IgD-negative memory B cell (primary cell): ENCODE measurements around the gene ARHGEF10L. TPM values are rescaled to one million over a fixed set of nuclear protein-coding genes. Genes with fewer than 3 reads are reported as not detected.

ENCODE experiments used
- H3K27ac Mint-ChIP-seq, 3 donors: one replicate each; pipeline ENCODE4 v1.8.0; 2020 to 2022; ENCODE audit warnings: mild to moderate bottlenecking in 3 of 3, mixed read lengths in 3 of 3, moderate library complexity in 1 of 3
- H3K27me3 Mint-ChIP-seq: one replicate; pipeline ENCODE4 v1.8.0; 2021; ENCODE audit warnings: mixed read lengths
- H3K36me3 Mint-ChIP-seq: one replicate; pipeline ENCODE4 v1.8.0; 2020; ENCODE audit warnings: mild to moderate bottlenecking, mixed read lengths
- H3K4me1 Mint-ChIP-seq, 3 donors: one replicate each; pipeline ENCODE4 v1.8.0; 2020 to 2022; ENCODE audit warnings: mixed read lengths in 3 of 3, mild to moderate bottlenecking in 1 of 3
- H3K4me3 Mint-ChIP-seq, 4 donors: one replicate each; pipeline ENCODE4 v1.8.0; 2020 to 2022; ENCODE audit warnings: mild to moderate bottlenecking in 4 of 4, mixed read lengths in 4 of 4, moderate library complexity in 3 of 4
- H3K9me3 Mint-ChIP-seq, 3 donors: one replicate each; pipeline ENCODE4 v1.8.0; 2020 to 2021; ENCODE audit warnings: mixed read lengths in 3 of 3, mild to moderate bottlenecking in 1 of 3
- polyA plus RNA-seq: library from polyadenylated mRNA; unstranded; fragments of 300-500 nt; fragmentation: Illumina TruSeq; gene quantifications from one replicate; pipeline ENCODE4 v1.2.3, GENCODE V29; 2021

ARHGEF10L gene
- polyA plus RNA-seq, 1 donor from 2014 or later = not detected

DNA sequence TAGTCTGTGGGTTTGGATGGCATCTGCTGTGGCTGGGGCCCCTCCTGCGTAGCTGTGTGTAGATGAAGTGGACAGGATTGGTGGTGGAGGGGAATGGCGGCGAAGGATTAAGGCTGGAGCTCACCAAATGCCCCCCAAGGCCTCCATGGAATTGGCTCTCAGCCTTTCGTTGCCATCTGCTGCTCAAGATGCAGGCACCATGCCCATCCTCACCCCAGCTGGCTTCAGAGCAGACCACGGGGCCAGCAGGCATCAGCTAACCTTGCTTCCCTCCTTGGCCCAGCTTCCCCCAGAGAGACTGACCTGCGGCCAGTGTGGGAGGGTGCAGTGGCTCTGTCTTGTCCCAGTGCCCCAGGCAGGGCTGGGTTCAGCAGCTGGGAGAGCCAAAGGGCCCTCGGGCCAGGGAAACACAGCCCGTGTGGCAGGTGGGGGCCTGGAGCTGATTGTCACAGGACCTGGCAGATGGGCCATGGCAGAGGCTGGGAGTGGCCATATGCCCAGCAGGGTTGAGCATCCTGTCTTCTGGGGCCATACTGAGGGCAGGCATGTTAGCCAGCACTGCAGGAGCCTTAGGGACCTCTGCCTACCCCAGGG lies 148.8 kb downstream of the ARHGEF10L start:
- H3K4me3 Mint-ChIP-seq = no peak overlapping the region
- H3K27me3 Mint-ChIP-seq = peaks cover 16% of the 10 kb centered on the region
- H3K4me1 Mint-ChIP-seq = peaks cover 0 to 3% (median 0%) of the 10 kb centered on the region in 3 donors
- no peaks in the 10 kb centered on the region for H3K9me3 Mint-ChIP-seq
- H3K36me3 Mint-ChIP-seq = no peaks in the 10 kb centered on the region
- no peak overlapping the region for H3K27ac Mint-ChIP-seq

DNA sequence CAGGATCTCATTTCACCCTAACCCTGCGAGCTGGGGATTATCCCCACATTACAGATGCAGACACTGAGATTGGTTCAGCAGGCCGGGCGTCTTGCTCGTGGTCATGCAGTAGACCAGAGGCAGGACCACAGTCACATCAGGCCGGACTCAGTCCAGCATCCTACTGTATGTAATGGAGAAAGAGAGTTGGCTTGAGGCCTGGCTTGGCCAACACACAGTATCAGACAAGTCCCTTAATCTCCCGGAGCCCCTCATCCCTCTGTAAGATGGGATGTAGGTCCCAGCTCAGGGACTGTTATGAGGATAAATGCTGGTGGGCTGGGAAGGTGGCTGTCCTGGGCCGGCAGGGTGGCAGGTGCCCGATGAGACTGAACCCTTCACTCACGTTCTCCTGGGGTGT lies 149.5 kb downstream of the ARHGEF10L start:
- Mint-ChIP-seq H3K4me1 (peaks cover 0 to 3% (median 0%) of the 10 kb centered on the region in 3 donors), H3K36me3 (no peaks in the 10 kb centered on the region), H3K9me3 (no peaks in the 10 kb centered on the region), H3K4me3 (no peak overlapping the region), H3K27me3 (peaks cover 16% of the 10 kb centered on the region), H3K27ac (no peak overlapping the region)

DNA sequence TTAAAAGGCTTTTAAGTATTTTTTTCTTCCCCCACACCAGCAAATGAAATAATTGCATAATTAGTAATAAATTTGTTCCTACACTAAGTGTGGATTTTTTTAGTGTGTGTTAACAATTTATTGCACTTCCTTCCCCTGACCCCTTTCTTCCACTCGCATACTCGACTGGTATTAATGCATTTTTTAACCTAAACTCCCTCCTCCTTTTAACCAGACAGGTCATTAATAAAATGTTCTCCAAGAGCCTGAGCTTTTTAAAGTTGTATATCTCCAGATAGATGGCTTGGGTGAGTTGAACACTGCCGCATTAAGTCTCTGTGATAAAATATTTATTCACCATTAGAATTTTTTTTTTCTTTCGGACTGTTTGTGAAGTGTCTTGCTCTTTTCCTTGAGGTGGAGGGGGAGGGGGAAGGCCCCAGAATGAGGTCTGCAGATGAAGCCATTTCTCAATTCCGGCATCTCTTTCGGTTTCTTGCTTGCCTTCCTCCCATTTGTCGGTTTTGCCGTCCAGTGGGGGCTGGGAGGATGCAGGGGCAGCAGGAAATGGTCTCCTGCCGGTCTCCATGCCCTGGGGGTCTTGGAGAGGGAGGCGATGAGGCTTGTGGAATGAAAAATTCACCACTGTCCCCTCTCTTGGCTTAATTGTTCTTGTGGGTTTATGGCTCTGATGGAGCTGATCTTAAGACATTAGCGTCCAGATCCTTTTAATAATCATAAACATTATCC lies 151.6 kb downstream of the ARHGEF10L start:
- H3K4me3 Mint-ChIP-seq = no peak overlapping the region
- H3K27ac Mint-ChIP-seq = no peak overlapping the region
- H3K27me3 Mint-ChIP-seq = peaks cover 6% of the 10 kb centered on the region
- H3K36me3 Mint-ChIP-seq = no peaks in the 10 kb centered on the region
- H3K4me1 Mint-ChIP-seq = no peaks in the 10 kb centered on the region
- H3K9me3 Mint-ChIP-seq = no peaks in the 10 kb centered on the region

DNA sequence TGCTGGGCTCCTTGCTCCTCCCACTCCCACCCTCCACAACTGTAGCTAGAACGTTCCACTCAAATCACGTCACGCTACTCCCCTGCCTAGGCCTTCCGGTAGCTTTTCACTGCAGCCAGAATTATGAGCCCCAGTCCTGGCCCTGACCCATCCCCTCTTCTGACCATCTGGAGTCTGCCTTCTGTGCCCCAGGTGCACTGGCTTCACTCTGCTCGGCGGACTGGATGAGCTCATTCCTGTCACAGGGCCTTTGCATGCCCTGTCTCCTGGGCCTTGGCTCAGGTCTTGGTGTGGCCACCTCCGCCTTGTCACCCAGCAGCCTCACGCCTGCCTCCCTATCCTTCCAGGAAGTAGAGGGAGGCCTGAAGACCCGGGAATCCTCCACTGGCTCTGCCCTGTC lies 153.1 kb downstream of the ARHGEF10L start:
- H3K4me1 Mint-ChIP-seq = no peaks in the 10 kb centered on the region
- H3K27ac Mint-ChIP-seq = no peak overlapping the region
- peaks cover 3% of the 10 kb centered on the region for H3K27me3 Mint-ChIP-seq
- no peaks in the 10 kb centered on the region for H3K9me3 Mint-ChIP-seq
- no peaks in the 10 kb centered on the region for H3K36me3 Mint-ChIP-seq
- H3K4me3 Mint-ChIP-seq = no peak overlapping the region

DNA sequence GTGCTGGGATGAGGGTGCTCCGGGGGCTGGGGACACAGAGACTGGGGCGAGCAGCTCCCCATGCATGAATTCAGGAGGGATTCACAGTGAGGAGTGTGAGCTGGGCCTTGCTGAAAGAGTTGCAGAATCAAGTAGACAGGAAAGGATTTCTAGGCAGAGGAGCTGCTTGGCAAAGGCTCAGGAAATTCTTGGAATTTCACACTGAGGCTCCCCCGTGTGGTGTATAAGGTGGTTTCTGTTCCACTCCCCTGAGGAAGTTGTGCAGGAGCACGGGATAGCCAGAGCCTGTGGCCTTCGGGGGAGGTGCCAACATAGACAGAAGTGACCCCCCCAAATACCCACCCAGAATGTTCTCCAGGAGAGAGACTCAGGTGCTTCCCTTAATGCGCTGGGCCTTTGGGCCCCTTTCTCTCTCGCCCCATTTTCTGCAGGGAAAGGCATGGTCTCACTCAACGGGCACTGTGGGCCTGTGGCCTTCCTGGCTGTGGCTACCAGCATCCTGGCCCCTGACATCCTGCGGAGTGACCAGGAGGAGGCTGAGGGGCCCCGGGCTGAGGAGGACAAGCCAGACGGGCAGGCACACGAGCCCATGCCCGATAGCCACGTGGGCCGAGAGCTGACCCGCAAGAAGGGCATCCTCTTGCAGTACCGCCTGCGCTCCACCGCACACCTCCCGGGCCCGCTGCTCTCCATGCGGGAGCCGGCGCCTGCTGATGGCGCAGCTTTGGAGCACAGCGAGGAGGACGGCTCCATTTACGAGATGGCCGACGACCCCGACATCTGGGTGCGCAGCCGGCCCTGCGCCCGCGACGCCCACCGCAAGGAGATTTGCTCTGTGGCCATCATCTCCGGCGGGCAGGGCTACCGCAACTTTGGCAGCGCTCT lies 157.2 kb downstream of the ARHGEF10L start:
- Mint-ChIP-seq H3K9me3 (no peaks in the 10 kb centered on the region), H3K27ac (peak overlapping the region in 1 of 3 donors; percentile 24), H3K36me3 (no peaks in the 10 kb centered on the region), H3K4me3 (no peak overlapping the region), H3K27me3 (peaks cover 3% of the 10 kb centered on the region), H3K4me1 (no peaks in the 10 kb centered on the region)

DNA sequence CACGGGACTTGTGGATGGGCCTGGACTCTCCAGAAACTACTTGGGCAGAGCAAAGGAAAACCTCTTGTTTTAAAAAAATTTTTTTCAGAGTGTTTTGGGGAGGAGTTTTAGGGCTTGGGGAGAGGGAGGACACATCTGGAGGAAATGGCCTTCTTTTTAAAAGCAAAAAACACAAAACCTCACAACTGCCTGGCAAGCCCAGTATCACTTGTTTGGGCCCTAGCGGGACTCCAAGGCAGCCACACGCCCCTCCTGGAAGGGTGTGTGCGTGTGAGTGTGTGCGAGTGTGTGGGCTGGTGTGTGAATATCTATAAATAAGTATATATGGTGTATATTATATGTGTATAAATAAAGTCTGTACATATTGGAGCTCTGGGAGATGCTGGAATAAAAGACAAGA lies 158.0 kb downstream of the ARHGEF10L start:
- no peaks in the 10 kb centered on the region for H3K4me1 Mint-ChIP-seq
- H3K27me3 Mint-ChIP-seq = no peaks in the 10 kb centered on the region
- H3K27ac Mint-ChIP-seq = no peak overlapping the region
- no peaks in the 10 kb centered on the region for H3K9me3 Mint-ChIP-seq
- no peaks in the 10 kb centered on the region for H3K36me3 Mint-ChIP-seq
- H3K4me3 Mint-ChIP-seq = no peak overlapping the region

DNA sequence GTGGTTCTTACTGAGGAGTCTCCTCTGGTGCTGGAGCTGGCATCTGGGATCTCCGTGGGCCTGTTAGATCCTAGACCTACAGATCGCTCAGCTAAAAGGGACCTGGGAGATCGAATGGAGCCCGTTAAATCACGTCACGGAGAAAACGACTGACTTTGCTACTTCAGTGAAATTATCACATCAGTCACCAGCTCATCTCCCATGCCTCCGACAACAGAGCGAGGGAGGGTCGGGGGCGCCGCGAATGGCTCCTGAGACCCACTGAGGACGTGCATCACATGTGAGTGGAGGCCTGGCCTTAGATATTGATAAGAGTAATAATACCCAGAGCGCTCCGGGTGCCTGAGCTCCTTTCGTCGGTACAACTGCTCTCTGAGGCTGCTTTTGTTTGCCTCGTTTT lies 160.1 kb downstream of the ARHGEF10L start:
- Mint-ChIP-seq H3K27me3 (no peaks in the 10 kb centered on the region), H3K36me3 (no peaks in the 10 kb centered on the region), H3K4me1 (no peaks in the 10 kb centered on the region), H3K9me3 (no peaks in the 10 kb centered on the region), H3K27ac (no peak overlapping the region), H3K4me3 (no peak overlapping the region)

DNA sequence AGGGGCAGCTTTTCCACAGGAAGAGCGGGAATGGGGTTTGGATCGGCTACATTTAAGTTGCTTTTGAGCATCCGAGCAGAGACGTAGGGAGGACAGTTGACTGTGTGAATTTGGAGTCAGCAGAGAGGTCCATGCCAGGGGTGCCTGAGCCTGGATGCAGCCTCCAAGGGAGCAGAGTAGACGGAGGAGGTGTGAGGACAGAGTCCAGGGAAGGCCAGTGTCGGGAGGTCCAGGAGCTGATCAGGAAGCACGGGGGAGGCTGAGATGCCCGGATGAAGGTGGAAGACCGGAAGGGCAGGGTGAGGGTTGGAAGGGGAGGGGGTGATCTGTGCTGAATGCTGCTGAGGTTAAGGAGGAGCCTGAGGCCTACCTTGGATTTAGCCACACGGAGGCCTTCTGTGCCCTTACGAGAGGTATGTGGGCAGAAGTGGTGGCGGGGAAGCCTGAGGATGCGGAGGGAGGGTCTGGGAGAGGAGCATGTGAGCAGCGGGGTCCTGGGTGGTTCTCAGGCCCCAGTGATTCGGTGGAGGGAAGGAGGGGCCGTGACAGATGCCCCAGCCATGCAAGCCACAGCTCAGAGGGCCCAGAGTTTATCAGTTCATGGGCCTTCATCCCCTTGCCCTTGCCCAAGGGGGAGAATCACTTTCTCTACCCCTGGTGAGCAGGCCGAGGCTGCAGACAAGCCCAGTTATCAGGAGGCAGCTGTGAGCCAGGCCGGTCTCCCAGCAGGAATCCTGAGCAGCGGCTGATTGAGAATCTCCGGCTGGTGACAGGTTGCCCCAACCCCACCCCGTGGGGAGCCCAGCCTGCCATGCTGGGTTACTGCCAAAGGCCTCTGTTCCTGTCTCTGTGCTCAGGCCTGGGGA lies 161.7 kb downstream of the ARHGEF10L start:
- no peaks in the 10 kb centered on the region for H3K4me1 Mint-ChIP-seq
- H3K4me3 Mint-ChIP-seq = no peak overlapping the region
- H3K9me3 Mint-ChIP-seq = no peaks in the 10 kb centered on the region
- no peaks in the 10 kb centered on the region for H3K36me3 Mint-ChIP-seq
- H3K27me3 Mint-ChIP-seq = no peaks in the 10 kb centered on the region
- no peak overlapping the region for H3K27ac Mint-ChIP-seq

DNA sequence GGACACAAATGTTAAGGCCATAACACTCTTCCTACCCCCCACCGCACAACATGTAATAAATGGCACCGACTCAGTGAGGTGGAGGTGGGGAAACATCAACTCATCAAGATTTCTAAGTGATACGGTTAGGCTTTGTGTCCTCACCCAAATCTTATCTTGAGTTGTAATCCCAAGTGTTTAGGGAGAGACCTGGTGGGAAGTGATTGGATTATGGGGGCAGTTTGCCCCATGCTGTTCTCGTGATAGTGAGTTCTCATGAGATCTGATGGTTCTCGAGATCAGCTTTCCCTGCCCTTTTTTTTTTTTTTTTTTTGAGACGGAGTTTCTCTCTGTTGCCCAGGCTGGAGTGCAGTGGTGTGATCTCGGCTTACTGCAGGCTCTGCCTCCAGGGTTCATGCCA lies 164.7 kb downstream of the ARHGEF10L start:
- Mint-ChIP-seq H3K4me1 (no peaks in the 10 kb centered on the region), H3K9me3 (no peaks in the 10 kb centered on the region), H3K27me3 (peaks cover 3% of the 10 kb centered on the region), H3K36me3 (no peaks in the 10 kb centered on the region), H3K4me3 (no peak overlapping the region), H3K27ac (no peak overlapping the region)

DNA sequence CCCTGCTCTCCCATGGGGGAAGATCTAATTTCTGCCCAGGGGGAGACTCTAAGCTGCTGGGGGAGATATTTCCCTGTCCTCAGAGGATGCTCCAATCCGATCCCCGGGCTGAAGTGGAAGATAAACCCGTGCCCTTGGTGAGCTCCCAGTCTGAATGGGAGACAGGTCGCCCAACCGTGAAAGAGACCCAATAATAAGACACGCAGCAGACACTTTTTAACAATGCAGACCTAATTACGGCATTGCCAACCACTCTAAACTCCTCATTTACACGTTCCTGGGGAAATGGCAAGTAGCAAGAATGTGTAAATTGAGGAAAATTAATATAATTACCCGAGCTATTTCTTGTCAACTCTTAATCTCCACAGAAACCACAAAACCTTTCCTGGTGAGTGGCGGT lies 166.9 kb downstream of the ARHGEF10L start:
- H3K36me3 Mint-ChIP-seq = no peaks in the 10 kb centered on the region
- no peak overlapping the region for H3K27ac Mint-ChIP-seq
- H3K9me3 Mint-ChIP-seq = peaks cover 0 to 4% (median 0%) of the 10 kb centered on the region in 3 donors
- H3K4me3 Mint-ChIP-seq = no peak overlapping the region
- no peaks in the 10 kb centered on the region for H3K4me1 Mint-ChIP-seq
- H3K27me3 Mint-ChIP-seq = peaks cover 5% of the 10 kb centered on the region

DNA sequence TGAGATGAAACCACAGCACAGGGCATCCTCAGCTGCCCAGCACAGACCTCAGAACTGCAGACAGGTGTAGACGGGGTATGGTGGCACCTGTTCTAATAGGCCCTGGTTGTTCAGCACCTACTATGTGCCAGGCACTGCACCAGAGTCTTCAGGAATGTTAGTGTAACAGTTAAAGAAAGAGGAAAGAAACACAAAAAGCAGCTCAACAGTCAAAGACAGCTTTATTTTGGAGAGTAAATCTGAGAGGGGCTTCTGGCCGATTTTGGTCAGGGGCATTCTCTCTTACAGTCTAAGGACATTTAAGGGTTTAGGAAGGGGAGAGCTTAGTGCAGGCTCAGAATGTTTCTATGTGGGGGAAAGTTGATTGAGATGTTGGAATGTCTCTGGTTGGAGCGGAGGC lies 170.5 kb downstream of the ARHGEF10L start:
- H3K9me3 Mint-ChIP-seq = peaks cover 0 to 6% (median 0%) of the 10 kb centered on the region in 3 donors
- no peaks in the 10 kb centered on the region for H3K36me3 Mint-ChIP-seq
- H3K4me1 Mint-ChIP-seq = no peaks in the 10 kb centered on the region
- no peak overlapping the region for H3K4me3 Mint-ChIP-seq
- peaks cover 8% of the 10 kb centered on the region for H3K27me3 Mint-ChIP-seq
- H3K27ac Mint-ChIP-seq = no peak overlapping the region

DNA sequence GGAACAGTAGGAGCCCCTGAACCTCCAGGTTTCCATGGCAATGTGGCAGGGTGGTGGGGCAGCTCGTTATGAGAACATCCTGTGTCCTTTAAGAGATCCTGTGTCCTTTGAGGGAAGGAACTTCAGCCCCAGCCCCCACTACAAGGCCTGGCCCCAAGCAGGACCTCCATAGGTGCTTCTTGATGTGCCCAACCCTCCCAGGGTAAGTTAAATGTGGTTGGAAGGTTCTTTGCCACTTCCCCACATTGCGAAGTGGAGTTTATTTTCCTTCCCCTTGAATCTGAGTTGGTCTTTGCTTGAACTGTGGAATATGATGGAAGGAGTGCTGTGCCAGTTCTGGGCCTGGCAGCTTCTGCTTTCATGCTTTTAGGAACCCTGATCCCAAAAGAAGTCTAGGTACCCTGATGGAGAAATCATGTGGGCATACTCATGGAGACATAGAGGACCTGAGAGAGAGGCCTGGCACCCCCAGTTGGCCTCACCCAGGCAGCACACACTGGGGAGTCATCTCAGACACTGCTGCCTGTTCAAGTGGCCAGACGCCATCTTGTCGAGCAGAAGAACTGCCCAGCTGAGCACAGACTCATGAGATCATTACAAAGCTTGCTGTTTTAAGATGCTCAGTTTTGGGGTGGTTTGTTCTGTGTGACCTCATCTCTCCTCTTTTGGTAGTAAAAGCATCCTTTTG lies 171.5 kb downstream of the ARHGEF10L start:
- Mint-ChIP-seq H3K4me1 (no peaks in the 10 kb centered on the region), H3K27me3 (peaks cover 12% of the 10 kb centered on the region), H3K4me3 (no peak overlapping the region), H3K27ac (no peak overlapping the region), H3K9me3 (peaks cover 0 to 6% (median 0%) of the 10 kb centered on the region in 3 donors), H3K36me3 (no peaks in the 10 kb centered on the region)

DNA sequence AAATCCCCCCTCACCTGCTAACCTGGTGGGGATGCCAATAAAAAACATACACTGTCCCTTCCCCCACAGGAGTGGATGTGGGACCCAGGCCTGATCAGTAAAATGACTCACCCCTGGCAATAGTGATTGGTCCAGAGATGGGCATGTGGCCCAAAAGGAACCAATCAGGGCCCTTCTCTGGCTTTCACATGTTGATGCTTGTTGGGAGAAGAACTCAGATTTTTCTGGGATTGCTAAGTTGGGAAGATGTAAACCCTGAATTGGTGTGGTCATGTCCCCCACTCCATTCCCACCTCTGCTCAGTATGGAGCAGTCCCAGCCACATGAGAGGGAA lies 172.0 kb downstream of the ARHGEF10L start:
- Mint-ChIP-seq H3K9me3 (peaks cover 0 to 6% (median 0%) of the 10 kb centered on the region in 3 donors), H3K27me3 (peaks cover 12% of the 10 kb centered on the region), H3K27ac (no peak overlapping the region), H3K4me1 (no peaks in the 10 kb centered on the region), H3K4me3 (no peak overlapping the region), H3K36me3 (no peaks in the 10 kb centered on the region)

DNA sequence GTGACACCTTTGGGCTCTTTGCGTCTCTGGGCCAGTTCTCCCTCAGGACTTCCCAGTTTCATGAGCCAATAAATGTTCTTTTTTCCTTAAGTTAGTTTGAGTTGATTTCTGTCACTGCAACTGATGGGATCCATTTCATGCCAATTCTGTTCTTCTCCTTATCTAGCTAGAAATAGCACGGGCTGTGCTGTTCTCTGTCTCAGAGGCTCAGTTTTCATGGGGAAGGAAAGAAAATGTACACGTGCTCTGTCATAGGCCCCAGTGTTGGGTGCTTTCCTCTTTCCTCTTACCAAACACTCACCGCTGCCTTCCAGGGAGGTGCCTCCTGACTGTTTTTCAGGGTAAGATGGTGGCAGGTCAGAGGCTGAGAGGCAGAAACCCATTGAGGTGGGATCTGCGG lies 172.4 kb downstream of the ARHGEF10L start:
- Mint-ChIP-seq H3K9me3 (peaks cover 0 to 6% (median 0%) of the 10 kb centered on the region in 3 donors), H3K36me3 (no peaks in the 10 kb centered on the region), H3K27me3 (peaks cover 12% of the 10 kb centered on the region), H3K4me3 (no peak overlapping the region), H3K27ac (no peak overlapping the region), H3K4me1 (no peaks in the 10 kb centered on the region)
